Gastrocnemius medialis (tissue), 4 donors: Measurements from ENCODE around the gene KCNQ2. TPM values are rescaled to one million over a fixed set of nuclear protein-coding genes. Genes with fewer than 3 reads are reported as not detected.

Source experiments
- ATAC-seq, 2 donors: fragments of 150-250 bp; one replicate each; pipeline ENCODE4 v1.9.1; 2016
- DNase-seq, 2 donors: peaks; one replicate each; pipeline ENCODE4 v3.0.0-alpha.2; 2019
- H3K27ac ChIP-seq, 4 donors: fragments of 200-600 bp; sonication (generic); 1 replicate in 1 of 4; 2 replicates in 3 of 4; pipeline ENCODE4 v1.5.1; 2016 to 2018; ENCODE audit warnings: mild to moderate bottlenecking in 2 of 4, moderate library complexity in 1 of 4
- H3K27me3 ChIP-seq, 3 donors: fragments of 200-600 bp; sonication (generic) in 2 of 3; 1 replicate in 1 of 3; 2 replicates in 2 of 3; pipeline versions ENCODE4 v1.5.1 to v1.6.0; 2016 to 2019; ENCODE audit warnings: mild to moderate bottlenecking in 1 of 3, moderate library complexity in 1 of 3
- H3K36me3 ChIP-seq, 2 donors: fragments of 200-600 bp; sonication (generic) in 1 of 2; one replicate each; pipeline ENCODE4 v1.5.1; 2017 to 2018
- H3K4me1 ChIP-seq, 2 donors: fragments of 200-600 bp; sonication (generic) in 1 of 2; one replicate each; pipeline ENCODE4 v1.5.1; 2016 to 2017; ENCODE audit warnings: mild to moderate bottlenecking in 2 of 2
- H3K4me3 ChIP-seq, 4 donors: fragments of 200-600 bp; sonication (generic) in 3 of 4; 1 replicate in 1 of 4; 2 replicates in 3 of 4; pipeline ENCODE4 v1.5.1; 2016 to 2019; ENCODE audit warnings: mild to moderate bottlenecking in 2 of 4
- H3K9me3 ChIP-seq, 3 donors: fragments of 200-600 bp; sonication (generic) in 2 of 3; 1 replicate in 1 of 3; 2 replicates in 2 of 3; pipeline ENCODE4 v1.5.1; 2016 to 2019
- CTCF ChIP-seq, 5 experiments: fragments of 450-650 bp in 3 of 5; fragments of 200-600 bp in 2 of 5; sonication (generic) in 2 of 5; IDR thresholded peaks in 4 of 5; conservative IDR thresholded peaks in 1 of 5; 1 replicate in 4 of 5; 2 replicates in 1 of 5; pipeline ENCODE4 v1.5.1; 2016 to 2019; ENCODE audit warnings: antibody characterized with exemption in 5 of 5, mild to moderate bottlenecking in 3 of 5, moderate library complexity in 3 of 5
- POLR2A ChIP-seq, 2 donors: fragments of 450-650 bp; IDR thresholded peaks; one replicate each; pipeline ENCODE4 v1.6.1; 2017; ENCODE audit warnings: antibody characterized with exemption in 2 of 2, mild to moderate bottlenecking in 2 of 2, moderate library complexity in 2 of 2
- in situ Hi-C, 4 donors: fragments of 200-750 bp; cut with MboI; loops; one replicate each; pipeline versions ENCODE4 v1.15.0 to v1.8.0; 2017; ENCODE audit warnings: low sequenced_read_pairs in 4 of 4
- intact Hi-C: fragments of 100-400 bp; cut with DNase I; formaldehyde crosslinking; loops from one replicate; pipeline ENCODE4 v1.15.1; 2023; ENCODE audit warnings: low total_unique reads
- total RNA-seq, 4 donors: library from RNA; depleted of rRNA; stranded (reverse); fragments of >200 nt; gene quantifications; one replicate each; pipeline versions ENCODE4 v1.1.0 to v1.2.3, GENCODE V29; 2016

The KCNQ2 gene
- total RNA-seq, 4 donors from 2014 or later = not detected

GRCh38 chr20:63421094-63421692 is 51.3 kb downstream of the KCNQ2 start:
- H3K36me3 ChIP-seq = no peaks in the 10 kb centered on the region
- no peak overlapping the region for H3K4me3 ChIP-seq
- peaks cover 32 to 57% (median 37%) of the 10 kb centered on the region in 3 donors for H3K27me3 ChIP-seq
- H3K4me1 ChIP-seq = no peaks in the 10 kb centered on the region
- TF ChIP-seq CTCF (IDR thresholded peaks at IDR 0.05 in 4 of 5, conservative IDR thresholded peaks at IDR 0.05 in 1 of 5) (no peak), POLR2A (IDR thresholded peaks at IDR 0.05) (no peak)
- no peak overlapping the region for H3K27ac ChIP-seq
- in situ Hi-C loops = no loop called here
- DNase-seq (no peak), ATAC-seq (no peak)
- H3K9me3 ChIP-seq = no peaks in the 10 kb centered on the region
- intact Hi-C loops = no loop called here

- H3K27me3 ChIP-seq = peaks cover 36 to 63% (median 42%) of the 10 kb centered on the region in 3 donors
Observed at GRCh38 chr20:63420359-63421093, 51.9 kb downstream of the KCNQ2 start.

GRCh38 chr20:63419299-63419698 is 53.2 kb downstream of the KCNQ2 start:
- H3K27me3 ChIP-seq = peaks cover 36 to 66% (median 41%) of the 10 kb centered on the region in 3 donors
- H3K9me3 ChIP-seq = no peaks in the 10 kb centered on the region
- in situ Hi-C loops = no loop called here
- H3K4me1 ChIP-seq = no peaks in the 10 kb centered on the region
- TF ChIP-seq POLR2A (IDR thresholded peaks at IDR 0.05) = no peak
- TF ChIP-seq CTCF (IDR thresholded peaks at IDR 0.05 in 4 of 5, conservative IDR thresholded peaks at IDR 0.05 in 1 of 5) = no peak
- no peaks in the 10 kb centered on the region for H3K36me3 ChIP-seq
- intact Hi-C loops = no loop called here
- ATAC-seq = no peak
- H3K27ac ChIP-seq = no peak overlapping the region
- H3K4me3 ChIP-seq = no peak overlapping the region
- no peak for DNase-seq

More at GRCh38 chr20:63420359-63421093, 51.9 kb downstream of the KCNQ2 start:
- ATAC-seq = no peak
- TF ChIP-seq POLR2A (IDR thresholded peaks at IDR 0.05) (no peak), CTCF (IDR thresholded peaks at IDR 0.05 in 4 of 5, conservative IDR thresholded peaks at IDR 0.05 in 1 of 5) (no peak)
- intact Hi-C loops (no loop called here), in situ Hi-C loops (no loop called here)
- Histone ChIP-seq H3K27ac (no peak overlapping the region), H3K9me3 (no peaks in the 10 kb centered on the region), H3K36me3 (no peaks in the 10 kb centered on the region), H3K4me3 (no peak overlapping the region), H3K4me1 (no peaks in the 10 kb centered on the region)
- no peak for DNase-seq

GRCh38 chr20:63418617-63419016 is 53.8 kb downstream of the KCNQ2 start:
- in situ Hi-C loops = no loop called here
- H3K9me3 ChIP-seq = no peaks in the 10 kb centered on the region
- H3K36me3 ChIP-seq = no peaks in the 10 kb centered on the region
- intact Hi-C loops = no loop called here
- no peak for ATAC-seq
- TF ChIP-seq CTCF (IDR thresholded peaks at IDR 0.05 in 4 of 5, conservative IDR thresholded peaks at IDR 0.05 in 1 of 5) = no peak
- no peak for TF ChIP-seq POLR2A (IDR thresholded peaks at IDR 0.05)
- peaks cover 30 to 66% (median 47%) of the 10 kb centered on the region in 3 donors for H3K27me3 ChIP-seq
- H3K27ac ChIP-seq = no peak overlapping the region
- H3K4me3 ChIP-seq = no peak overlapping the region
- no peaks in the 10 kb centered on the region for H3K4me1 ChIP-seq
- DNase-seq = no peak
